GM12892 (cell line): ENCODE data around the gene TSPAN9.

Source experiments
- DNase-seq: peaks from one replicate; pipeline ENCODE4 v3.0.0; 2011; ENCODE audit not compliant: insufficient read length
- FAIRE-seq: peaks from 2 replicates; lab custom pipeline; 2011; peaks lifted over from hg19 to GRCh38; lab: Jason Lieb, UNC
- POLR2A ChIP-seq: IDR thresholded peaks from 2 replicates; pipeline ENCODE4 v1.6.1; 2011; ENCODE audit warnings: low read depth, low read length, control low read depth
- POLR2AphosphoS5 ChIP-seq: IDR thresholded peaks from 2 replicates; pipeline ENCODE4 v1.6.1; 2011; ENCODE audit warnings: low read depth, low read length, control low read depth
- TAF1 ChIP-seq: IDR thresholded peaks from 2 replicates; pipeline ENCODE4 v1.6.1; 2011; ENCODE audit warnings: low read depth, mild to moderate bottlenecking, control low read depth, low read length, borderline replicate concordance

TSPAN9 gene

GRCh38 chr12:3155702-3156370, 78.7 kb downstream of the TSPAN9 start:
- FAIRE-seq (no peak), DNase-seq (no peak)
- TF ChIP-seq POLR2AphosphoS5 (no peak), TAF1 (no peak), POLR2A (no peak)

- DNase-seq (no peak), FAIRE-seq (no peak)
- no peak for TF ChIP-seq TAF1
Observed at GRCh38 chr12:3157581-3158323, 80.6 kb downstream of the TSPAN9 start.

- DNase-seq (no peak), FAIRE-seq (no peak)
- TF ChIP-seq POLR2AphosphoS5 (no peak), TAF1 (no peak), POLR2A (no peak)
Observed at GRCh38 chr12:3158851-3159465, 81.8 kb downstream of the TSPAN9 start.

GRCh38 chr12:3160081-3160480, 82.9 kb downstream of the TSPAN9 start:
- no peak for DNase-seq
- no peak for FAIRE-seq
- TF ChIP-seq POLR2A (no peak), POLR2AphosphoS5 (no peak), TAF1 (no peak)

GRCh38 chr12:3161861-3162260, 84.7 kb downstream of the TSPAN9 start:
- FAIRE-seq: no peak
- no peak for DNase-seq
- TF ChIP-seq TAF1 (no peak), POLR2AphosphoS5 (no peak), POLR2A (no peak)

GRCh38 chr12:3164454-3165077, 87.4 kb downstream of the TSPAN9 start:
- TF ChIP-seq POLR2A (no peak), POLR2AphosphoS5 (no peak), TAF1 (no peak)
- DNase-seq: no peak

GRCh38 chr12:3165078-3165980, 88.2 kb downstream of the TSPAN9 start:
- FAIRE-seq: no peak
- TF ChIP-seq TAF1: no peak
- no peak for TF ChIP-seq POLR2AphosphoS5
- no peak for TF ChIP-seq POLR2A

More at GRCh38 chr12:3164454-3165077, 87.4 kb downstream of the TSPAN9 start:
- no peak for FAIRE-seq

GRCh38 chr12:3167636-3168035, 90.5 kb downstream of the TSPAN9 start:
- TF ChIP-seq TAF1 (no peak), POLR2AphosphoS5 (no peak), POLR2A (no peak)
- FAIRE-seq: no peak
- no peak for DNase-seq

More at GRCh38 chr12:3165078-3165980, 88.2 kb downstream of the TSPAN9 start:
- DNase-seq: no peak

GRCh38 chr12:3168223-3169221, 91.3 kb downstream of the TSPAN9 start:
- no peak for FAIRE-seq
- TF ChIP-seq POLR2AphosphoS5: no peak
- no peak for TF ChIP-seq TAF1
- no peak for TF ChIP-seq POLR2A
- no peak for DNase-seq
